Neural cell (in vitro differentiated cells): Measurements from ENCODE around the gene DGKD.

Source experiments
- CTCF ChIP-seq: fragments of 450-650 bp; IDR thresholded peaks from 2 replicates; pipeline ENCODE4 v1.5.1; 2014; ENCODE audit warnings: antibody characterized with exemption, mild to moderate bottlenecking, moderate library complexity; ENCODE audit not compliant: poor library complexity, severe bottlenecking
- EP300 ChIP-seq: fragments of 450-650 bp; conservative IDR thresholded peaks from 2 replicates; pipeline ENCODE4 v1.6.1; 2014; ENCODE audit warnings: antibody characterized with exemption, mild to moderate bottlenecking, moderate library complexity; ENCODE audit not compliant: poor library complexity, severe bottlenecking
- EZH2 ChIP-seq: fragments of 200-600, 300-800 bp; shearing (Covaris generic), sonication (generic); IDR thresholded peaks from 2 replicates; pipeline ENCODE4 v1.6.1; 2014; ENCODE audit warnings: antibody characterized with exemption, low read length, borderline replicate concordance, mild to moderate bottlenecking; ENCODE audit not compliant: insufficient read depth, poor library complexity, severe bottlenecking
- POLR2AphosphoS5 ChIP-seq: IDR thresholded peaks from 2 replicates; pipeline ENCODE4 v1.6.1; 2012
- REST ChIP-seq: IDR thresholded peaks from 2 replicates; pipeline ENCODE4 v1.6.1; 2012; ENCODE audit warnings: borderline replicate concordance

GRCh38 chr2:233319256-233319655 lies 35.0 kb upstream of the DGKD start:
- no peak for TF ChIP-seq CTCF
- no peak for TF ChIP-seq EZH2
- TF ChIP-seq EP300, result no peak
- no peak for TF ChIP-seq REST
- TF ChIP-seq POLR2AphosphoS5, result no peak
